DMS53 treated with DMSO at 0.1 percent for 48 hours (cell line): ENCODE measurements around the gene BRAF.
"Not testable (repeated sequence)": the region's sequence is repeated elsewhere in the genome, so short reads cannot be mapped to it uniquely, and the experiment has no call there.

Experiments
- DNase-seq: peaks from one replicate; lab custom pipeline; 2025; ENCODE audit not compliant: unreplicated experiment; lab: John Stamatoyannopoulos, UW

BRAF gene

GRCh38 chr7:140719721-140720120 lies 205.0 kb downstream of the BRAF start:
- DNase-seq: peak; percentile 75

- DNase-seq: no peak
Measured at GRCh38 chr7:140714331-140715040, 210.2 kb downstream of the BRAF start.

- DNase-seq: not testable (repeated sequence)
Measured at GRCh38 chr7:140712392-140712791, 212.3 kb downstream of the BRAF start.

GRCh38 chr7:140708764-140709163 lies 216.0 kb downstream of the BRAF start:
- not testable (repeated sequence) for DNase-seq

- DNase-seq: no peak
Measured at GRCh38 chr7:140707132-140707531, 217.6 kb downstream of the BRAF start.

GRCh38 chr7:140704205-140704604 lies 220.5 kb downstream of the BRAF start:
- no peak for DNase-seq

GRCh38 chr7:140702774-140703173 lies 222.0 kb downstream of the BRAF start:
- no peak for DNase-seq

- DNase-seq: no peak
Measured at GRCh38 chr7:140698477-140698876, 226.3 kb downstream of the BRAF start.

GRCh38 chr7:140697447-140698143 lies 227.1 kb downstream of the BRAF start:
- no peak for DNase-seq

- DNase-seq: peak; percentile 80
Measured at GRCh38 chr7:140696680-140697446, 227.9 kb downstream of the BRAF start, which contains the start of gene NDUFB2. TSS of gene NDUFB2 (plus strand) at chr7:140696708. CDS start at chr7:140696745, 37 bp downstream.

- peak; percentile 91 for DNase-seq
Measured at GRCh38 chr7:140696024-140696679, 228.6 kb downstream of the BRAF start.

- DNase-seq: no peak
Measured at GRCh38 chr7:140695381-140695780, 229.3 kb downstream of the BRAF start.

GRCh38 chr7:140694592-140694991 lies 230.1 kb downstream of the BRAF start:
- DNase-seq: no peak

- not testable (repeated sequence) for DNase-seq
Measured at GRCh38 chr7:140693849-140694248, 230.9 kb downstream of the BRAF start.

GRCh38 chr7:140691376-140692045 lies 233.2 kb downstream of the BRAF start:
- no peak for DNase-seq

GRCh38 chr7:140689199-140690152 lies 235.3 kb downstream of the BRAF start:
- DNase-seq: no peak

- DNase-seq: no peak
Measured at GRCh38 chr7:140688341-140688740, 236.4 kb downstream of the BRAF start.

- no peak for DNase-seq
Measured at GRCh38 chr7:140686921-140687320, 237.8 kb downstream of the BRAF start.

- no peak for DNase-seq
Measured at GRCh38 chr7:140685407-140686087, 239.2 kb downstream of the BRAF start.
